ENCODE measurements around the gene PTPRO.

Gene PTPRO

GRCh38 chr12:15485466-15485865 is 163.2 kb downstream of the PTPRO start:
- no peak overlapping the region for H3K4me3 ChIP-seq (ENCODE audit: low read depth, low read length)
- DNase-seq (ENCODE audit: low read depth) = no peak
- TF ChIP-seq CTCF (conservative IDR thresholded peaks at IDR 0.05; ENCODE audit: low read depth, low read length) = no peak

GRCh38 chr12:15486859-15487258 is 164.6 kb downstream of the PTPRO start:
- no peak overlapping the region for H3K4me3 ChIP-seq (ENCODE audit: low read depth, low read length)
- no peak for TF ChIP-seq CTCF (conservative IDR thresholded peaks at IDR 0.05; ENCODE audit: low read depth, low read length)
- no peak for DNase-seq (ENCODE audit: low read depth)

GRCh38 chr12:15488481-15488880 is 166.2 kb downstream of the PTPRO start:
- TF ChIP-seq CTCF (conservative IDR thresholded peaks at IDR 0.05; ENCODE audit: low read depth, low read length) = no peak
- DNase-seq (ENCODE audit: low read depth) = no peak
- no peak overlapping the region for H3K4me3 ChIP-seq (ENCODE audit: low read depth, low read length)

GRCh38 chr12:15494329-15495046 is 172.2 kb downstream of the PTPRO start:
- no peak for TF ChIP-seq CTCF (conservative IDR thresholded peaks at IDR 0.05; ENCODE audit: low read depth, low read length)
- no peak for DNase-seq (ENCODE audit: low read depth)
- H3K4me3 ChIP-seq (ENCODE audit: low read depth, low read length) = no peak overlapping the region

- no peak for DNase-seq (ENCODE audit: low read depth)
- TF ChIP-seq CTCF (conservative IDR thresholded peaks at IDR 0.05; ENCODE audit: low read depth, low read length) = no peak
- no peak overlapping the region for H3K4me3 ChIP-seq (ENCODE audit: low read depth, low read length)
Measured at GRCh38 chr12:15495746-15496145, 173.4 kb downstream of the PTPRO start.

GRCh38 chr12:15496738-15497137 is 174.4 kb downstream of the PTPRO start:
- no peak for DNase-seq (ENCODE audit: low read depth)
- TF ChIP-seq CTCF (conservative IDR thresholded peaks at IDR 0.05; ENCODE audit: low read depth, low read length) = no peak
- no peak overlapping the region for H3K4me3 ChIP-seq (ENCODE audit: low read depth, low read length)

- no peak for TF ChIP-seq CTCF (conservative IDR thresholded peaks at IDR 0.05; ENCODE audit: low read depth, low read length)
- H3K4me3 ChIP-seq (ENCODE audit: low read depth, low read length) = no peak overlapping the region
- DNase-seq (ENCODE audit: low read depth) = no peak
Measured at GRCh38 chr12:15497671-15498292, 175.5 kb downstream of the PTPRO start.

All from choroid plexus epithelial cell (primary cell).